GM19043 (cell line): ENCODE results near the gene GRM1.

ENCODE experiments used
- ATAC-seq: cut with Tn5 transposase; IDR thresholded peaks from one replicate; pipeline ENCODE4 v1.9.1; 2021; ENCODE audit warnings: low read depth; ENCODE audit not compliant: unreplicated experiment

Gene GRM1

DNA sequence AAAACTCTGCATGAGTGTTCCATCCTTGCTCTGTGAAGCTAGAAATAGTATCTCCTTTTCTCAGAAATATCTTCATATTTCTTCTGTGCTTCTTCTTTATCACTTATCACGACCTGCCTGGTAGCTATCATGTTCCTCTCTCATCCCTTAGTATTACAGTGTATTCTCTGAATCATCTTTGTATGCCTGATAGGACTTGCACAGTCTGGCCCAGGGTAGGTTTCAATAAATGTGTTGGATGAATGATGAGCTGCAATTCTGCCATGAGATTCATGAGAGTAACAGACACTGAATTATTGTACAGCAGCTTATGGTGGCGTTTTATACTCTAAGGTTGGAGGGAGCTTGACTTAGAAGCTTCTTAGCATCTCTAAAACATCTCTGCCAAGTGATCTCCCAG, 66.6 kb downstream of the GRM1 start:
- ATAC-seq, result no peak

DNA sequence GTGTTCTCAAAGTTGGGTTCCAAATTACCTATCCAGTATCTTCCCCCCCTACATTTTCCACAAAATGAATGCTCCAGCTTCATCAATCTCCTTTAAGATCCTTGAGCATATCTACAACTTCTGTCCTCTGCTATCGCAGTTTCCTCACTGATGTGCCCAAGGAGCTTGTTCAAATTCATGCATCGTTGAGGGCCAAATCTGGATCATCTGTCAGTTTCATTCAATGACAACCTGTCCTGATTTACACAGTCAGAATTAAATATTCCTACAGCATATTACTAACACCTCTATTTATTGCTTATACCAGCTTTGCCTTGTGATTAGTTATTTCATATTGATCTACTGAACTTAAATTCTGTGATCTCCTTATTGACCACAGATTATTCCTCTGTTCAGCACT, 68.7 kb downstream of the GRM1 start:
- ATAC-seq, result no peak

- ATAC-seq, result no peak
These were observed 71.9 kb downstream of the GRM1 start for GRCh38 chr6:146100776-146101175.

GRCh38 chr6:146103416-146104072, 74.7 kb downstream of the GRM1 start:
- ATAC-seq, result no peak

- ATAC-seq, result no peak
These were observed 77.7 kb downstream of the GRM1 start for GRCh38 chr6:146106532-146106931.

DNA sequence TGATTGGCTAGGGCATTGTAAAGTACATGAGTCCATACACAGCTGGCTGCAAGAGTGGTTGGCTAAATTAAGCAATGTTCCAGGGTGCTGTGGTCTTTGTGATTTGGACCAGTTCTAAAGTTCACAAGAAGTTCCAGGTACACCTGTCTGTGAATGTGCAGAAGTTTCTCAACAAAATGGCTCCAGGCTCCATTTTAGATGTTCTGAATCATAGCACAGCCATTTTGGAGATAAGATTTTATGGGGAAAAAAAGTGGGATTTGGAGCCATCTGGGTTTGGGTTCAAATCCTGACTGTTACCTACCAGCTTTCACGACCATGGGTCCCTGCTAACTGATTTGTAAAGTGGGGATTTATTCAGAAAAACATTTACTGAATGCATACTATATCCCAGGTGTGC, 82.1 kb downstream of the GRM1 start:
- ATAC-seq, result no peak

GRCh38 chr6:146111881-146112450, 83.1 kb downstream of the GRM1 start:
- no peak for ATAC-seq

- no peak for ATAC-seq
These were observed 84.3 kb downstream of the GRM1 start for GRCh38 chr6:146113084-146113623.

DNA sequence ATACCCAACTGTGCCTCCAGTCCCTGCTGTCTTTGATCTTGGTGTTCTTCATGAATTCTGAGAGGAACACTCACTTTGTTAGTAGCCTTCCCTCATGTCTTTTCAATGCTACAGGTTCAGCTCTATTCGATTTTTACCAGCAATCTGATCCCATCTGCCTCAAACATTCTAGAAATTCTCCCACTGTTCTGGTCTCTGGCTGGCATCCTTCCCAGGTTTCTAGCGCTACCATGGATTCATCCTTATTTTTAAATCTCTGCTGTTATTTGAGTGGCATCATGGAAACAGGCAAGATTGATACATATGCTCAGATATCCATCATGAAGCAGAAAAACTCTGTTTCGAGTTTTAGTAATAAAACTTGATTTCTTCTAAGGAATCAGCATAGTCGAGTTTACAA, 94.8 kb downstream of the GRM1 start:
- ATAC-seq, result no peak

DNA sequence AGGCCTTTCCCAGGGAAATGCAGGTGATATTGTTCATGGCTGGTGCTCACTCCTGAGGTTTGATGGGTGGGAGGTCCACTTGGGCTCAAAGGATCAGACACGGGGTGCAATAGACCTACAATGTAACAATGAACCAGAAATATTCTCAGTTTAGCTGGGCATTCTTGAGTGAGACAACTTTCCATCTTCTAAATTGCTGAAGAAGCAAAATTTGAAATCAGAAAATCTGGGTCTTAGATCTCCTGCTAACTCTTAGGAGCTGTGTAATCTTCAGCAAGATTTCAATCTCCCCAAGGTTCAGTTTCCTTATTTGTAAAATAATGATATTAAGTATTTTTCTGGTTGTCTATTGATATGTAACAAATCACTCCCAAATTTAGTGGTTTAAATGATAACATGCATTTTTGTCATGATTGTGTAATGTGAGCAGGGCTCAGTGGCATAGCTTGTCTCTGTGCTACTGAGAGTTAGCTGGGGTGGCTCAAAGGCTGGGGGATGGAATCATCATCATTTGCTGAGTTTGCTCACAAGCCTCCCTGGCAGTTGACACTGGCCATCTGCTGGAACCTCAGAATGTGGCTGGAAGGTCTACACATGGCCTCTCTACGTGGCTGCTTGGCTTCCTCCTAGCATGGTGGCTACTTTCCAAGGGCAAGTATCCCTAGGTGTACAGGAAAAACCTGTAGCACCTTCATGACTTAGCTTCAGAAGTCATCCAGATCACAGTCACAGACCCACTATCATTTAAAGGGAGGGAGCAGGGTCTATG, 98.8 kb downstream of the GRM1 start:
- ATAC-seq, result no peak

GRCh38 chr6:146133866-146134265, 105.0 kb downstream of the GRM1 start:
- no peak for ATAC-seq

GRCh38 chr6:146135167-146135566, 106.3 kb downstream of the GRM1 start:
- no peak for ATAC-seq

GRCh38 chr6:146146836-146147235, 118.0 kb downstream of the GRM1 start:
- no peak for ATAC-seq

DNA sequence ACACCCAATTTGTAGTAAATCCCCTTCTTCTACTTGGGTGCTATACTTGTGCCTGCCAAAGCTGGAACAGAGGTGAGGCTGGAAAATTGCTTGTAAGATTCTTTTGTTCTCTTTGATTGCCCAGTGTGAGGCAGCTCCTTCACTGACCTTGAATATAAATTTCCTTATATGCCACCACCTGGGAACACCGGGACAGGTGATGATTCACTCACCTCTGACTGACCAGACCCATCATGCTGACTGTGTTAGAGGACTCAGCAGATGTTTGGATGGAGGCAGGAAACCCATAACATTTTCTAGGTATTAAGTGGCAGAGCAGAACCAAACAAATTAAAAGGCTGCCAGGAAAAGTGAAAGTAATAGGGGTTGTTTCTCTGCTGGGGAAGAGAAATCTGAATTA, 120.9 kb downstream of the GRM1 start:
- no peak for ATAC-seq

DNA sequence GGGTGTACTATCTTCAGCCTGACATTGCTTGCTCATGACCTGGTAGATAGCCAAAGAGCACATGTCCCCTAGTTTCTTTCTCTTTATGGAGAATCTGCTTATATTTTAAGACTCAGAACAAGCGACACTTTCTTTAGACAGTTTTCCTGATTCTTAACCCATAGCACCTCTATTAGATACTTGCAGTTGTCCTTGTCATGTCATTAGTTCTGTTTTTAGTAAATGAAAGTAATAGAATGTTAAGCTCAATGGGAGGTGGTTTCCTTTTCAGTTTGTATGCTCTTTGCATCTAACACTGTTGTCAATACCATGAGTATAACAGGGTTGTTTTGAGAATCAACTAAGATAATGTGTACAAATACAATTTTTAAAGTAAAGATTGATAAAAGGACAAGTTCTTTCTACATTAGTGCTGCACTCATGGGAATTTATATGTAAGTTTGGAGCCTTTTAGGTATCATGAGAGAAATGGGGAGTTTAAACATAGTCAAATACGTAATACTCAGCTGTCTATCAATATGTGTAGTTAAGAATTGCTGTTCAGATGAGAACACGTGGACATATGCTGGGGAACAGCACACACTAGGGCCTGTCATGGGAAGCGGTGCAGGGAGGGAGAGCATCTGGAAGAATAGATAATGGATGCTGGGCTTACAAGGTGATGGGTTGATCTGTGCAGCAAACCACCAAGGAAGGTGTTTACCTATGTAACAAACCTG, 124.3 kb downstream of the GRM1 start:
- peak; percentile 96 for ATAC-seq

- no peak for ATAC-seq
These were observed 125.3 kb downstream of the GRM1 start for GRCh38 chr6:146154197-146154596.

- no peak for ATAC-seq
These were observed 132.8 kb downstream of the GRM1 start for GRCh38 chr6:146161664-146162063.

GRCh38 chr6:146169872-146170271, 141.0 kb downstream of the GRM1 start:
- ATAC-seq, result no peak

- no peak for ATAC-seq
These were observed 148.9 kb downstream of the GRM1 start for GRCh38 chr6:146177785-146178184.

DNA sequence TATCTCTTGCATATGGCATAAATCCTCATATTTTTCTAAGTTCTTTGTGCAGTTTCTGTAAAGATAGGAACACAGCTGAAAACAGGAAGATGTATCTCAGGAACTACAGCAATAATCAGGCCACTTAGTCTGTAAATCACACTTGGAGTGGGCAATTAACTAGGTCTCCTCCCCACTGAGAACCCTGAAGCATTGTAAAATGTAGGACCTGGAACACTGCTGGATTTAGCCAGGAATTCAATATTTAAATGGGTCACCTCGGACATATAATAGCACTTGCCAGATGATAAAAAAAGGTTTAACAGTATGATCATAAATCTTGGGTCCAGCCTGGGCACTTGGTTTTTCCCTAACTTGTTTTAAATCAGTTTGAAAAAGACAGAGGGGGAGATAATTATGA, 155.0 kb downstream of the GRM1 start:
- ATAC-seq, result no peak

- ATAC-seq, result no peak
These were observed 155.8 kb downstream of the GRM1 start for GRCh38 chr6:146184701-146185100.
